ENCODE data around the gene BEND6.

GRCh38 chr6:56977192-56977591 is 22.3 kb downstream of the BEND6 start:
- TF ChIP-seq POLR2A (IDR thresholded peaks at IDR 0.05) (no peak), POLR2AphosphoS5 (IDR thresholded peaks at IDR 0.05) (no peak), CTCF (IDR thresholded peaks at IDR 0.05) (no peak)
